Stimulated activated CD8-positive, alpha-beta memory T cell treated with anti-CD3 and anti-CD28 coated beads, Interleukin-2, amount 100 ng/mL, for 48 hours (primary cell): Measurements from ENCODE around the gene RASSF6.
"Not testable (repeated sequence)": the region's sequence is repeated elsewhere in the genome, so short reads cannot be mapped to it uniquely, and the experiment has no call there.

ENCODE experiments used
- DNase-seq, 2 donors: peaks; one replicate each; pipeline ENCODE4 v3.0.0-alpha.2; 2020; ENCODE audit warnings: low read depth in 2 of 2

The RASSF6 gene

DNA sequence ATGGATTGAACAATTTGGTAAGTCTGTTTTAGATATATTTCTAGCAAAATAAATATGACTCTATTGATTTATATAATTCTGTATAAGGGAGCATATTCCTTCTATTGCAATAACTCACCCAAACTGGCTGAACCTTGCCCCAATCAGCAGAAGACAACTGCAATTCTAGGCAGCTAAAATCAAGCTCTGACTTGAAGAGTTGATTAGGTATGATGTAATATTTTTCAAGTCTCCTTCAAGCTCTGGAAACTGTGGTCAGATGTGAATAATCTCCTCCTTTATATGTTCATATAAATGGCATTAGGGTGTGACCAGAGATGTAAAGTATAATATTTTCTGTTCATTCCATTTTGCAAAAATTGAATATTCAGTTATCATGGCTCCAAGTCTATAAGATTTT lies 8.2 kb downstream of the RASSF6 start:
- DNase-seq = no peak

DNA sequence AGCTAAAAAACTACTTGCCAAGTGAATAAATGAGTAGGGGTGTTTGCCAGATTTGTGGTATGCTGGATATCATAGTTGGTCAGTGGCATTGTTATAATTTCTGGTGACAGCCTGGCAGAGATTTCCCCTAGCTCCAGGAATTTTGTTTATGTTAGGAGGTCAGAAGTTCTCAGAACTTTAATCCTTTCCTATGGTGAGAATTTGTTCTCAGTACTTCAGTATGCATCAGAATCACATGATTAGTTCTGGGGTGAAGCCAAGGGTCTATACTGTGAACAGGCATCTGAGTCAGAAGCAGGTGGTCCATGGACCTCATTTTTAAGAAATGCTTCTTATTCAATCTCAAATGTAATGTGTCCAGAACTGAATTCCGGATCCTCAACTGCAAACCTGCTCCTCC lies 10.5 kb downstream of the RASSF6 start:
- DNase-seq = no peak

GRCh38 chr4:73608689-73609594 lies 11.3 kb downstream of the RASSF6 start:
- DNase-seq = no peak

- no peak for DNase-seq
Measured at GRCh38 chr4:73607375-73608033, 12.7 kb downstream of the RASSF6 start.

- DNase-seq = no peak
Measured at GRCh38 chr4:73606465-73606974, 13.7 kb downstream of the RASSF6 start.

DNA sequence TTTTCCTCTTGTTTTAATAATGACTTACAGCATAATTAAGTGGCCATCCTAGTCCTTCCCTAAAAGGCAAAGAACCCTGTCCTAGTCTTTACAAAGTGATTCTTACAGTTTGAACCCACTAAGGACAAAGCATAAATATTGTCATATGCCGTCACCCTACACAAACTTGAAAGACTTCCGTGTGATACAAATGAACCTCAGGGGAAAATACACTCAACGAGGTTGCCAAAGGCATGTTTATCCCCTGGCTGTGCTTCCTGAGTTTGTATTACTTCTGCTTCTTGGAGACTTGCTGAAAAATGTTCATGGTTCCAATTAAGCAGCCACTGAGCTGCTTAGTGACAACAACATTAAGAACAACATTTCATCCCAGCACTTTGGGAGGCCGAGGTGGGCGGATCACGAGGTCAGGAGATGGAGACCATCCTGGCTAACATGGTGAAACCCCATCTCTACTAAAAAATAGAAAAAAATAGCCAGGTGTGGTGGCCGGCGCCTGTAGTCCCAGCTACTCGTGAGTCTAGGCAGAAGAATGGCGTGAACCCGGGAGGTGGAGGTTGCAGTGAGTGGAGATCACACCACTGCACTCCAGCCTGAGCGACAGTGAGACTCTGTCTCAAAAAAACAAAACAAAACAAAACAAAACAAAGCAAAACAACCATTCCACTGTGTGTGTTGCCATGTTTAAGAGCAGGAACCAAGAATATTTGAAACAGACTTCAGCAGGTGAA lies 16.2 kb downstream of the RASSF6 start:
- no peak for DNase-seq

GRCh38 chr4:73603271-73603710 lies 16.9 kb downstream of the RASSF6 start:
- no peak for DNase-seq

- DNase-seq = no peak
Measured at GRCh38 chr4:73600954-73601353, 19.3 kb downstream of the RASSF6 start.

DNA sequence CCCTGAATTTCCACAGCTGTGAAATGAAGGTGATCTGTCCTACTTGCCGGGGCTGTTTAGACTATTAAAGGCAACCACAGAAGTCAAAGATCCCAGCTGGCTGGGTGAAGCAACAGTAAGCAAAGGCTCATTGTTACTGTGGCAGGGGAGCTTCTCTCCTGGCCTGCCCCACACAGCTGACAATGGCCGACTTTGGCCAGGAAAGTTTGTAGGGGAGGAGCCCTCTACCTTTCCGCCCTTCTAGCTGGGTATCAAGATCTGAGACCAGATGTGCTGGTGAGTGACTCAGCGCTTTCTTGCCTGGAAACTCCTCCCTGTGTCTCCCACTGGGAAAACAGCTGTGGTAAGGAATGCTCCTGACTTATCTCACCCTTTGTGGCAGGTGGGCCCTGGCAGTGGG lies 21.1 kb downstream of the RASSF6 start:
- DNase-seq = no peak

- no peak for DNase-seq
Measured at GRCh38 chr4:73597594-73597993, 22.6 kb downstream of the RASSF6 start.

DNA sequence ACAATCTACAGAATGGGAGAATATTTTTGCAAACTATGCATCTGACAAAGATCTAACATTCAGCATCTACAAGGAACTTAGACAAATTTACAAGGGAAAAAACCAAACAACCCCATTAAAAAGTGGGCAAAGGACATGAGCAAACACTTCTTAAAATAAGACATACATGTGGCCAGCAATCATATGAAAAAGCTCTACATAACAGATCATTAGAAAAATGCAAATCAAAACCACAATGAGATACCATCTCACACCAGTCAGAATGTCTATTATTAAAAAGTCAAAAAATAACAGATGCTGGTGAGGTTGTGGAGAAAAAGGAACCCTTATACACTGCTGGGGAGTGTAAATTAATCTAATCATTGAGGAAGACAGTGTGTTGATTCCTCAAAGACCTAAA lies 23.1 kb downstream of the RASSF6 start:
- not testable (repeated sequence) for DNase-seq

GRCh38 chr4:73596001-73596400 lies 24.2 kb downstream of the RASSF6 start:
- DNase-seq = no peak

DNA sequence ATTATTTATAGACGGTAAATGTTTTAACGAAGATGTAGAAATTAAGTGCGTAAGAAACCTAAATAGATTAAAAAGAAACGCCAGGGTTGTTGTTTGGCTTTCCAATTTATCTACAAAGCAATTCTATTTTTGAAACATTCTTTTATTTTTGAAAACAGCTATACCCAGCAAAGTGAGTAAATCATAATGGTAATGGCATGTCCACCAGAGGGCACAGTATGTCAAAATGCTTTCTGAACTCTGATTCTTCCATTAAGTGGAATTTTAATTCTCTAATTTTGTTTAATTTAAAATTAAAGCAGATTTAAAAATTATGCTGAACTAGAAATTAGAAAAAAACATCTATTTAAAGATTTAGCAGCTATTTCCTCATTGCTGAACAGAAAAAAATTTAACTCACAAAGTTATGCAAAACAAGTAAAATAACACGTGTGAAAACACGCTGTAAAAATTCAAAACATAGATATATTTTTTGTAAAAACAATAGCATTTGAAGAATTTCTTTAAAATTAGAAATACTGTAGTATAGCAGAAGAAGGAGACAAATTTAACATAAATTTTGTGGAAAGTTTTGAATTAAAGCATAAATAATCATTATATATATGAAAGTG lies 26.5 kb downstream of the RASSF6 start:
- DNase-seq = no peak

GRCh38 chr4:73589887-73590801 lies 30.1 kb downstream of the RASSF6 start:
- no peak for DNase-seq

GRCh38 chr4:73589261-73589847 lies 30.9 kb downstream of the RASSF6 start:
- no peak for DNase-seq

DNA sequence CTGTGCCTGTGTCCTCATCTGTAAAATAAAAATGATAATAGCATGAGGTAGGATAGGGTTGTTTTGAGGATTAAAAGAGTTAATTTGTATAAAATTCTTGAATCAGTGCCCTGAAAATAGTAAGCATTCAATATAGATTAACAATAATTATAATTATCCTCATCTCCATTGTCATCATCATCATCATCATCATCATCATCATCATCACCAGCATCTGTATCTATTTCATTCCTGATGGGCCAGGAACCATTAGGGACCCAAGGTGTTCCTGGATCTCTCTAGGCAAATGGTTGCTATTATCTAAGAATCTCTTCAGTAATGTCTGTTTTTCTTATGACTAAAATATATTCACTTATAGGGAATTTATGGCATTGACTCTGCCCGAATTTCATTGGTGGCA lies 31.6 kb downstream of the RASSF6 start:
- DNase-seq = no peak

DNA sequence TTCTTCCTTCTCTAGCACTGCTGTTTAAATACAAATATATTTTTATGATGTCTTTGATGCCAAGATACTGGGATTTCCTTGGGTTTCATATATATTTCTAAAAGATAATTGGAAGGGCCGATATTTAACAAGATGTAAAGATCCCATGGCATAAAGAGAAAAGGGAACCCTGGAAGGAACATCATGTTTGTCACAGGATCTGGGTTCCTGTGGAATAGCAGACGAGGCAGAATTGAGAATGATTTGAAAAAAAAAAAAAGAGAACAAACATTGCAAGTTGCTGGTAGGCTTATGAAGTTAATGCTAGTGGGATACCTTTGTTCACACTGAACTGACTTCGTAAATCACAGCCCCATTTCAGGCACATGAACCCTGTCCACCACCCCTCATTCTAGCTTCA lies 33.6 kb downstream of the RASSF6 start:
- no peak for DNase-seq

- no peak for DNase-seq
Measured at GRCh38 chr4:73586040-73586439, 34.2 kb downstream of the RASSF6 start.

DNA sequence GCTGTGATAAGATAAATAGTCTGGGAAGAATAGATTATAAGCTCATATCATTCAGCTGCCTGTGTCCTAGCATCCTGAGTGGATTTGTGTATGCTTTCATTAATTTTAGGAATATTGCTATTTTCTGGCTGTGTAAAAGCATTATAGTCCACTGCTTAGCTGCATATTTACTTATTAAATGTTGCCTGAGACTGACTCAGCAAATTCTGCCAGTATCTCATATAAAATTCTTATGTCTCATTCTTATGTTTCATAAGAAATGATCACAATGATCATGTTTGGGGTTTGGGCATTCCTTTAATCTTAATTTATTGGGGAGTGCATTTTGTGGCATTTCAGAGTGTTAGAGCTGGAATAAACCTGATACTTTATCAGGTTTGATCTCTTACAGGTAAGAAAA lies 34.9 kb downstream of the RASSF6 start:
- no peak for DNase-seq

- DNase-seq = no peak
Measured at GRCh38 chr4:73583666-73584065, 36.6 kb downstream of the RASSF6 start.
